ENCODE data around the gene ADAM30.

Gene ADAM30

GRCh38 chr1:119887427-119887826 is 8.9 kb downstream of the ADAM30 start:
- TF ChIP-seq CTCF (IDR thresholded peaks at IDR 0.05; ENCODE audit: control insufficient read depth, extremely low read depth, insufficient read depth) = no peak
- no peak overlapping the region for H3K4me3 ChIP-seq (ENCODE audit: low read depth, low read length)
- DNase-seq (ENCODE audit: low read depth) = no peak

- TF ChIP-seq CTCF (IDR thresholded peaks at IDR 0.05; ENCODE audit: control insufficient read depth, extremely low read depth, insufficient read depth) = peak; percentile 90
- DNase-seq (ENCODE audit: low read depth) = no peak
- no peak overlapping the region for H3K4me3 ChIP-seq (ENCODE audit: low read depth, low read length)
Measured at GRCh38 chr1:119885903-119886783, 10.2 kb downstream of the ADAM30 start.

- DNase-seq (ENCODE audit: low read depth) = no peak
- no peak overlapping the region for H3K4me3 ChIP-seq (ENCODE audit: low read depth, low read length)
- TF ChIP-seq CTCF (IDR thresholded peaks at IDR 0.05; ENCODE audit: control insufficient read depth, extremely low read depth, insufficient read depth) = no peak
Measured at GRCh38 chr1:119884711-119885110, 11.6 kb downstream of the ADAM30 start.

GRCh38 chr1:119883826-119884225 is 12.5 kb downstream of the ADAM30 start:
- no peak overlapping the region for H3K4me3 ChIP-seq (ENCODE audit: low read depth, low read length)
- DNase-seq (ENCODE audit: low read depth) = no peak

GRCh38 chr1:119882132-119883049 is 13.9 kb downstream of the ADAM30 start:
- no peak for TF ChIP-seq CTCF (IDR thresholded peaks at IDR 0.05; ENCODE audit: control insufficient read depth, extremely low read depth, insufficient read depth)
- DNase-seq (ENCODE audit: low read depth) = no peak
- no peak overlapping the region for H3K4me3 ChIP-seq (ENCODE audit: low read depth, low read length)

More at GRCh38 chr1:119883826-119884225, 12.5 kb downstream of the ADAM30 start:
- no peak for TF ChIP-seq CTCF (IDR thresholded peaks at IDR 0.05; ENCODE audit: control insufficient read depth, extremely low read depth, insufficient read depth)

- DNase-seq (ENCODE audit: low read depth) = no peak
- no peak overlapping the region for H3K4me3 ChIP-seq (ENCODE audit: low read depth, low read length)
- TF ChIP-seq CTCF (IDR thresholded peaks at IDR 0.05; ENCODE audit: control insufficient read depth, extremely low read depth, insufficient read depth) = no peak
Measured at GRCh38 chr1:119879510-119880434, 16.5 kb downstream of the ADAM30 start.
